ENCODE measurements around the gene MUC13. TPM values are rescaled to one million over a fixed set of nuclear protein-coding genes. Genes with fewer than 3 reads are reported as not detected.

MUC13 gene
- polyA plus RNA-seq, 1 donor from 2014 or later: not detected

DNA sequence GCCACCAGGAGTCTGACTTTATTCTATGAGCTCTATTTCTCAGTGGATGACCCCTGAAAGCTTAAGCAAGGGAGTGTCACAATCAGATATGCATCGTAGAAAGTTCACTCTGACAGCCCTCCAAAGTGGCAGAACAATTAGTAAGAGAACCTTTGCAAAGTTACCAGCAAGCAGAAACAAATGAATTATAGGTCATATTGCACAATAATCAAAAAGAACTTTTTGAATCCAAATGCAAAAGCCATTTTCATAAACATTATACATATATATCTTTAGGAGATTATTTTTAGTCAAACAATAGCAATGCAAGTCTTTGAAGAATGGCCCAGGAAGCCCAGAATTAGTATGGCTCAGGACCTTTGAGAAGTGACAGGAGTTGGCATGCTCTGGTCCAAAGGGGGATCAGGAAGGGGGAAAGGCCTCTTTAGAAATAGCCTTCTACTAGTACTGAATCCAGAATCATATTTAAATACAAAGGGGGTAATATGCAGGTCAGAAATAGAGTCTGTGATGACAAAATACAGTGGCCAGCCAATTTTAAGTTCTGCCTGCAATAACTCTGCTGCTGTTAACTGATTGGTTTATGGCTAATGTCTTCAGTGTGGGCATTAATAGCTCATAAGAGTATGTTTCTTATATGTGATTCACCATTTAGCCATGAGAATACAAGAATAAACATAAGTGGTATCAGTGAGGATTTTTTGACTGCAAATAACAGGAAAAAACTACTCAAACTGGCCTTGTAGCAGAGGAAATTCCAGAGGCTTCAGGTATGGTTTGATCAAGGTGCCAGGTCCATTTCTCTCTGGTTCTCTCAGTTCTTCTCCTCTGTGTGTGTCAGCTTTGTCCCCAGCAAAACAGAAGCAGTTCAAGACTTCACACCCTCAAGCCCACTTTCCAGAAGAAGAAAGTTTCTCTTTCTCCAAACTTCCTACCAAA is 30.4 kb downstream of the MUC13 start:
- Histone ChIP-seq H3K27me3 (ENCODE audit: insufficient read depth, low read depth, low read length) (no peaks in the 10 kb centered on the region), H3K79me2 (replicated peaks; ENCODE audit: insufficient read depth, low read length) (no peaks in the 10 kb centered on the region), H3K9ac (ENCODE audit: low read length) (no peak overlapping the region), H3F3A (ENCODE audit: insufficient read depth, low read length, poor library complexity, severe bottlenecking) (no peaks in the 10 kb centered on the region), H3K9me3 (ENCODE audit: low read length) (no peaks in the 10 kb centered on the region), H3K9me2 (ENCODE audit: insufficient read depth, low read length) (no peaks in the 10 kb centered on the region), H3K36me3 (ENCODE audit: insufficient read depth, low read length) (no peaks in the 10 kb centered on the region), H3K4me3 (ENCODE audit: low read length) (no peak overlapping the region), H3K27ac (ENCODE audit: low read length) (no peak overlapping the region), H2AFZ (ENCODE audit: low read depth, low read length) (no peak overlapping the region), H3K4me2 (ENCODE audit: low read length) (no peak overlapping the region), H4K20me1 (ENCODE audit: insufficient read depth) (no peaks in the 10 kb centered on the region)
- TF ChIP-seq EZH2 (IDR thresholded peaks at IDR 0.05; ENCODE audit: borderline replicate concordance, insufficient read depth, low read length, poor library complexity, severe bottlenecking) (no peak), EP300 (conservative IDR thresholded peaks at IDR 0.05; ENCODE audit: poor library complexity, severe bottlenecking) (no peak), CTCF (IDR thresholded peaks at IDR 0.05; ENCODE audit: poor library complexity, severe bottlenecking) (no peak), POLR2AphosphoS5 (IDR thresholded peaks at IDR 0.05) (no peak), TAF1 (IDR thresholded peaks at IDR 0.05; ENCODE audit: low read depth) (no peak), RAD21 (conservative IDR thresholded peaks at IDR 0.05) (no peak), MXI1 (conservative IDR thresholded peaks at IDR 0.05; ENCODE audit: poor library complexity, severe bottlenecking) (no peak), SMC3 (conservative IDR thresholded peaks at IDR 0.05; ENCODE audit: poor library complexity) (no peak)
- TF ChIP-seq, protein P1, sequence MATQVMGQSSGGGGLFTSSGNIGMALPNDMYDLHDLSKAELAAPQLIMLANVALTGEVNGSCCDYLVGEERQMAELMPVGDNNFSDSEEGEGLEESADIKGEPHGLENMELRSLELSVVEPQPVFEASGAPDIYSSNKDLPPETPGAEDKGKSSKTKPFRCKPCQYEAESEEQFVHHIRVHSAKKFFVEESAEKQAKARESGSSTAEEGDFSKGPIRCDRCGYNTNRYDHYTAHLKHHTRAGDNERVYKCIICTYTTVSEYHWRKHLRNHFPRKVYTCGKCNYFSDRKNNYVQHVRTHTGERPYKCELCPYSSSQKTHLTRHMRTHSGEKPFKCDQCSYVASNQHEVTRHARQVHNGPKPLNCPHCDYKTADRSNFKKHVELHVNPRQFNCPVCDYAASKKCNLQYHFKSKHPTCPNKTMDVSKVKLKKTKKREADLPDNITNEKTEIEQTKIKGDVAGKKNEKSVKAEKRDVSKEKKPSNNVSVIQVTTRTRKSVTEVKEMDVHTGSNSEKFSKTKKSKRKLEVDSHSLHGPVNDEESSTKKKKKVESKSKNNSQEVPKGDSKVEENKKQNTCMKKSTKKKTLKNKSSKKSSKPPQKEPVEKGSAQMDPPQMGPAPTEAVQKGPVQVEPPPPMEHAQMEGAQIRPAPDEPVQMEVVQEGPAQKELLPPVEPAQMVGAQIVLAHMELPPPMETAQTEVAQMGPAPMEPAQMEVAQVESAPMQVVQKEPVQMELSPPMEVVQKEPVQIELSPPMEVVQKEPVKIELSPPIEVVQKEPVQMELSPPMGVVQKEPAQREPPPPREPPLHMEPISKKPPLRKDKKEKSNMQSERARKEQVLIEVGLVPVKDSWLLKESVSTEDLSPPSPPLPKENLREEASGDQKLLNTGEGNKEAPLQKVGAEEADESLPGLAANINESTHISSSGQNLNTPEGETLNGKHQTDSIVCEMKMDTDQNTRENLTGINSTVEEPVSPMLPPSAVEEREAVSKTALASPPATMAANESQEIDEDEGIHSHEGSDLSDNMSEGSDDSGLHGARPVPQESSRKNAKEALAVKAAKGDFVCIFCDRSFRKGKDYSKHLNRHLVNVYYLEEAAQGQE (IDR thresholded peaks at IDR 0.05; ENCODE audit: borderline replicate concordance): no peak

DNA sequence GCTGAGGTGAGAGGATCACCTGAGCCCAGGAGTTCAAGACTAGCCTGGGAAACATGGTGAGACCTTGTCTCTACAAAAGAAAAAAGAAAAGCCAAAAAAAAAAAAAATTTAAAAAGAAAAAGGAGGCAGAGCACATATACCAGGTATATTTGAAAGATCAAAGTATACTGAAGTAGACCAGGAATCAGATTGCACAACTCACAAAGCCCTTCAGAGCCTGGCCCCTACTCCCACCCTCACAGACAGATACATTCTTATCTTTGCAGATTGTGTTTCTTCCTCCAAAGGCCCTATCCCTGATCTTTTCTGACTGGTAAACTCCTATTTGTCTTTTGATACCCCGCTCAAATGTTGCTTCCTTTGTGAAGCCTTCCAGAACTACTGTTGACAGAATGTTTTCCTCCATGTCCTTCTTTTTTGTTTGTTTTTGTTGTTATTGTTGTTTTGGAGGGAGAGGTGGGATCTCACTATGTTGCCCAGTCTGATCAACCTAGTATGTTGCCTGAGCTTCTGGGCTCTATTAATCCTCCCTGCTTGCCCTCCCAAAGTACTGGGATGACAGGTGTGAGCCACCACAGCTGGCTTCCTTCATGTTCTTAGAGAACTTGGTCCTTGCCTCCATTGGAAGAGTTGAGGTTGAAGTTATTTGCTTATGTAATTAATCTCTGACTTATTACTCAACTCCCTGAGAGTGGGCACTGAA is 37.6 kb downstream of the MUC13 start:
- Histone ChIP-seq H3K36me3 (ENCODE audit: insufficient read depth, low read length) (no peaks in the 10 kb centered on the region), H3F3A (ENCODE audit: insufficient read depth, low read length, poor library complexity, severe bottlenecking) (no peaks in the 10 kb centered on the region), H3K9me2 (ENCODE audit: insufficient read depth, low read length) (no peaks in the 10 kb centered on the region), H4K20me1 (ENCODE audit: insufficient read depth) (no peaks in the 10 kb centered on the region), H2AFZ (ENCODE audit: low read depth, low read length) (no peak overlapping the region), H3K9ac (ENCODE audit: low read length) (no peak overlapping the region), H3K9me3 (ENCODE audit: low read length) (no peaks in the 10 kb centered on the region), H3K79me2 (replicated peaks; ENCODE audit: insufficient read depth, low read length) (no peaks in the 10 kb centered on the region), H3K4me2 (ENCODE audit: low read length) (no peak overlapping the region), H3K27ac (ENCODE audit: low read length) (no peak overlapping the region), H3K27me3 (ENCODE audit: insufficient read depth, low read depth, low read length) (no peaks in the 10 kb centered on the region), H3K4me3 (ENCODE audit: low read length) (no peak overlapping the region)
- TF ChIP-seq, protein P1 (IDR thresholded peaks at IDR 0.05; ENCODE audit: borderline replicate concordance): no peak
- TF ChIP-seq EZH2 (IDR thresholded peaks at IDR 0.05; ENCODE audit: borderline replicate concordance, insufficient read depth, low read length, poor library complexity, severe bottlenecking): no peak
- no peak for TF ChIP-seq MXI1 (conservative IDR thresholded peaks at IDR 0.05; ENCODE audit: poor library complexity, severe bottlenecking)
- TF ChIP-seq TAF1 (IDR thresholded peaks at IDR 0.05; ENCODE audit: low read depth): no peak
- TF ChIP-seq CTCF (IDR thresholded peaks at IDR 0.05; ENCODE audit: poor library complexity, severe bottlenecking): no peak
- no peak for TF ChIP-seq RAD21 (conservative IDR thresholded peaks at IDR 0.05)
- TF ChIP-seq EP300 (conservative IDR thresholded peaks at IDR 0.05; ENCODE audit: poor library complexity, severe bottlenecking): no peak
- TF ChIP-seq POLR2AphosphoS5 (IDR thresholded peaks at IDR 0.05): no peak
- no peak for TF ChIP-seq SMC3 (conservative IDR thresholded peaks at IDR 0.05; ENCODE audit: poor library complexity)

Measured in neural cell (in vitro differentiated cells).